Mucosa of stomach (tissue), 1 donor: Measurements from ENCODE around the gene TNFSF10.
"Not testable (repeated sequence)": the region's sequence is repeated elsewhere in the genome, so short reads cannot be mapped to it uniquely, and the experiment has no call there.

Experiments
- H3K27me3 ChIP-seq: one replicate; pipeline ENCODE4 v1.7.0; 2013; ENCODE audit warnings: mild to moderate bottlenecking, low read length; ENCODE audit not compliant: control insufficient read depth, insufficient read depth
- H3K36me3 ChIP-seq: one replicate; pipeline ENCODE4 v1.7.0; 2013; ENCODE audit warnings: low read length; ENCODE audit not compliant: control insufficient read depth, insufficient read depth
- H3K4me1 ChIP-seq: one replicate; pipeline ENCODE4 v1.7.0; 2013; ENCODE audit warnings: mild to moderate bottlenecking, low read length; ENCODE audit not compliant: control insufficient read depth, insufficient read depth
- H3K4me3 ChIP-seq: one replicate; pipeline ENCODE4 v1.7.0; 2013; ENCODE audit warnings: low read length
- H3K9ac ChIP-seq: one replicate; pipeline ENCODE4 v1.7.0; 2013; ENCODE audit warnings: mild to moderate bottlenecking, low read length, moderate library complexity
- H3K9me3 ChIP-seq: one replicate; pipeline ENCODE4 v1.7.0; 2013; ENCODE audit warnings: mild to moderate bottlenecking, low read length, moderate library complexity; ENCODE audit not compliant: control insufficient read depth
- donor health status: Pancreatic carcinoma.

Gene TNFSF10

GRCh38 chr3:172522871-172523818 lies at the start of gene TNFSF10:
TSS of gene TNFSF10 (minus strand) at chr3:172523430. CDS start at chr3:172523384, 46 bp downstream.
- Histone ChIP-seq H3K4me1 (peaks cover 19% of the 10 kb centered on the region), H3K36me3 (no peaks in the 10 kb centered on the region), H3K4me3 (peak within 1 kb of the TSS; percentile 43), H3K27me3 (no peaks in the 10 kb centered on the region), H3K9ac (peak within 1 kb of the TSS; percentile 73), H3K9me3 (no peaks in the 10 kb centered on the region)

- H3K9me3 ChIP-seq, result no peaks in the 10 kb centered on the region
- no peaks in the 10 kb centered on the region for H3K27me3 ChIP-seq
- no peak overlapping the region for H3K9ac ChIP-seq
- H3K36me3 ChIP-seq, result no peaks in the 10 kb centered on the region
- H3K4me3 ChIP-seq, result no peak overlapping the region
- no peaks in the 10 kb centered on the region for H3K4me1 ChIP-seq
Observed at GRCh38 chr3:172569128-172570008, 46.1 kb upstream of the TNFSF10 start.

DNA sequence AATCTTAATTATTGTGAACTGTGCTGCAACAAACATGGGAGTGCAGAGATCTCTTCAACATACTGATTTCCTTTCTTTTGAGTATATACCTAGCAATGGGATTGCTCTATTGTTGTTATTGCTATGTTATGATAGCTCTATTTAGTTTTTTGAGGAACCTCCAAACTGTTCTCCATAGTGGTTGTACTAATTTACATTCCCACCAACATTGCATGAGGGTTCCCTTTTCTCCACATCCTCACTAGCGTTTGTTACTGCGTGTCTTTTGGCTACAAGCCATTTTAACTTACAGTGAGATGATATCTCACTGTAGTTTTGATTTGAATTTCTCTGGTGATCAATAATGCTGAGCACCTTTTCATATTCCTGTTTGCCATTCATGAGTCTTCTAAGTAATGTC lies 45.5 kb upstream of the TNFSF10 start:
- Histone ChIP-seq H3K9me3 (no peaks in the 10 kb centered on the region), H3K9ac (no peak overlapping the region), H3K27me3 (no peaks in the 10 kb centered on the region), H3K36me3 (no peaks in the 10 kb centered on the region), H3K4me1 (peaks cover under 1% of the 10 kb centered on the region), H3K4me3 (no peak overlapping the region)

- H3K9ac ChIP-seq, H3K27me3 ChIP-seq: not testable (repeated sequence)
Observed at GRCh38 chr3:172566785-172567184, 43.6 kb upstream of the TNFSF10 start.

DNA sequence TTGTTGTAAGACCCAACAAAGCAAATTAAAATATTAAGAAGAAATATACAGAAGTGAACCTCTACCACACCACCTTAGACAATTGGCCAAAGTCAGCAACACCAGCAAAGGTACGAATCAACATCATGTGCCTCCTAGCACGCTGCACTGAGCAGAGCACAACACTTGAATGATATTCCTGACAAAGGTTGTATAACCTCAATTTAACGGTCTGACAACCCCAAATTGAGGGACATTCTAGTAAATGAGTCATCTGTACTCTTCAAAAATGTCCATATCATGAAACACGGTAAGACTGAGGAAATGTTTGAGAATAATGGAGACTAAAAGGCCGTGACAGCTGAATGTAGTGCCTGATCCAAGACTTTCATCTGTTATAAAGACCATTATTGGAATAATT lies 41.3 kb upstream of the TNFSF10 start:
- Histone ChIP-seq H3K27me3 (no peaks in the 10 kb centered on the region), H3K4me3 (no peak overlapping the region), H3K4me1 (peaks cover 17% of the 10 kb centered on the region), H3K9me3 (no peaks in the 10 kb centered on the region), H3K9ac (no peak overlapping the region), H3K36me3 (no peaks in the 10 kb centered on the region)

More at GRCh38 chr3:172566785-172567184, 43.6 kb upstream of the TNFSF10 start:
- H3K36me3 ChIP-seq, H3K4me3 ChIP-seq, H3K9me3 ChIP-seq: not testable (repeated sequence)
- H3K4me1 ChIP-seq, result peaks cover 17% of the 10 kb centered on the region

DNA sequence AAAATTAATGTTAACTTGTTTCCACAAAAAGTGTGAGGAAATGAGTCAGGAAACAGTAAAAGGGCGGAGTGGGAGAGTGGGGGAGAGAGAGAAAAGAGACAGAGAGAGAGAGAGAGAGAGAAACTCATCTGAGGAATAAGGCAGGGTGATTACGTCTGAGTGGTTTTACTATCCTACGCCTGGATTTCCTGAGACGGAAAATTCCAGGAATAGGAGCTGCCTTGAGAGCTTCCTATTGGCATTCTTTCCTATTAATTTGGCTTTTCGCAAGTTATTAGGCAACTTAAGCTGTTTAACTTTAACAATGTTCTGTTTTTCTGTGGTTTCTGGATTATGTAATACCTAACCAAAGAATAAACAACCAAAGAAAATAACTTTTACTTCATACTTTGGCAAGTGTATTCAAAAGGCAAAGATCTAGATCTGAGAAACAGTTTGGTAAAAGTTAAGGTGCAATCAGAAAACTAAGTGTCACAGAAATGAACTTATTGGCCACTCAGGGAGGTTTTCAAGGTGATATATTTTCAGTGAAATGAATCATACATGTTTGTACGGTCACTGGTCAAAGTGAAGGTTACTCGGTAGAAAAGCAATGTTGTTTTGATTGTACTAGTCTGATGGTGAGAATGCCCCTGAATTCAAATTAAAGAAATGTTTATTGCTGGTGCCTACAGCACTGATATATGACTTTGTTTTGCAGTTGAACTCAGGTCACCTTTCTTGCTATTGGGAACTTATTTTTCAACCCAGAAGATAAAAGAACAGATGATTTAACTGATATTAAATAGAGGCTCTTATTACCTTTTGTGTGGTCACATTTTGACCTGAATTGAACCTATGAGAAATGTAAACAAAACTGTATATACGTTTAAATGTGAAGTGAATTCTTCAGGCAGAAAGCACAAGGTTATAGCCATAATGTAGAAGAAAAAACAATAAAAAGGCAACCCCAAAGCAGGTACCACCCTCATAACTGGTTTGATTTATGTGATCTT lies 39.9 kb upstream of the TNFSF10 start:
- no peaks in the 10 kb centered on the region for H3K9me3 ChIP-seq
- no peak overlapping the region for H3K9ac ChIP-seq
- peaks cover 17% of the 10 kb centered on the region for H3K4me1 ChIP-seq
- no peaks in the 10 kb centered on the region for H3K27me3 ChIP-seq
- no peaks in the 10 kb centered on the region for H3K36me3 ChIP-seq
- no peak overlapping the region for H3K4me3 ChIP-seq

GRCh38 chr3:172561897-172562640 lies 38.8 kb upstream of the TNFSF10 start:
- peaks cover 17% of the 10 kb centered on the region for H3K4me1 ChIP-seq
- H3K4me3 ChIP-seq, result no peak overlapping the region
- no peaks in the 10 kb centered on the region for H3K9me3 ChIP-seq
- H3K27me3 ChIP-seq, result no peaks in the 10 kb centered on the region
- H3K9ac ChIP-seq, result no peak overlapping the region
- no peaks in the 10 kb centered on the region for H3K36me3 ChIP-seq

DNA sequence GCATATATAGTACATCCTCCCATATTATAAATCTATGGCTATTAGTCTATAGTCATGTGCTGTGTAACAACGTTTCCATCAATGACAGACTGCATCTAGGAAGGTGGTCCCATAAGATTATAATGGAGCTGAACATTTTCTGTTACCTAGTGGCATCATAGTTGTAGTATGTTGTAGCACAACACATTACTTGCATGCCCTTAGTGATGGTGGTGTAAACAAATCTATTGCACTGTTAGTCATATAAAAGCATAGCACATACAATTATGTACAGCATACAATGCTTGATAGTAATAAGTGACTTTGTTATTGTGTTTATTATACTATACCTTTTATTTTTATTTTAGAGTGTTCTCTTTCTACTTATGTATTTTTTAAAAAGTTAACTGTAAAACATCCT lies 37.4 kb upstream of the TNFSF10 start:
- Histone ChIP-seq H3K4me3 (no peak overlapping the region), H3K9me3 (no peaks in the 10 kb centered on the region), H3K4me1 (peaks cover 17% of the 10 kb centered on the region), H3K36me3 (no peaks in the 10 kb centered on the region), H3K9ac (no peak overlapping the region), H3K27me3 (no peaks in the 10 kb centered on the region)

DNA sequence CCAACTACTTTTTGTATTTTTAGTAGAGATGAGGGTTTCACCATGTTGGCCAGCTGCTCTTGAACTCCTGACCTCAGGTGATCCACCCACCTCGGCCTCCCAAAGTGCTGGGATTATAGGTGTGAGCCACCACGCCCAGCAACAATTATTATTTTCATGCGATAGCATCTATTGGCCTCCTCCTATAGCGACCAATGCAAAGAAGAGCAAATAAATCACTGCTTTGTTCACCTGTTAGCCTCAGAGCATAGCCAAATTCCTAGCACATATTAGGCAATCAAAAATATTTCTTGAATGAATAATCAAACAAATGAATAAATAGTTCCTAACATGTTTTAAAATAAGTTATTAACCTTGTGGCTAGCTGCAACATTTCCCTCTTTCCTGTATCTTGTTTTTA lies 36.8 kb upstream of the TNFSF10 start:
- H3K9ac ChIP-seq, result no peak overlapping the region
- H3K36me3 ChIP-seq, result no peaks in the 10 kb centered on the region
- no peaks in the 10 kb centered on the region for H3K27me3 ChIP-seq
- no peak overlapping the region for H3K4me3 ChIP-seq
- no peaks in the 10 kb centered on the region for H3K9me3 ChIP-seq
- peaks cover 17% of the 10 kb centered on the region for H3K4me1 ChIP-seq

GRCh38 chr3:172559020-172559419 lies 35.8 kb upstream of the TNFSF10 start:
- H3K27me3 ChIP-seq, result no peaks in the 10 kb centered on the region
- no peak overlapping the region for H3K4me3 ChIP-seq
- no peak overlapping the region for H3K9ac ChIP-seq
- no peaks in the 10 kb centered on the region for H3K36me3 ChIP-seq
- H3K9me3 ChIP-seq, result no peaks in the 10 kb centered on the region
- H3K4me1 ChIP-seq, result peaks cover 18% of the 10 kb centered on the region
